G401 (cell line): ENCODE measurements around the gene AOC1. TPM values are rescaled to one million over a fixed set of nuclear protein-coding genes. Genes with fewer than 3 reads are reported as not detected.
"Not testable (repeated sequence)": the region's sequence is repeated elsewhere in the genome, so short reads cannot be mapped to it uniquely, and the experiment has no call there.

ENCODE experiments used
- DNase-seq: peaks from one replicate; pipeline ENCODE4 v3.0.0-alpha.2; 2015; ENCODE audit warnings: low spot score
- in situ Hi-C: cut with HindIII; loops from 2 replicates; pipeline ENCODE4 v1.10.0; 2016; ENCODE audit warnings: low sequenced_read_pairs, mixed read lengths
- total RNA-seq: library from RNA; depleted of rRNA; stranded (reverse); fragments of >200 nt; shearing (Covaris generic); gene quantifications from 2 replicates; pipeline ENCODE4 v1.2.3, GENCODE V29; 2014; rRNA removed

The AOC1 gene
- total RNA-seq, 1 experiment from 2014 or later: 0.92 TPM

- in situ Hi-C loops, DNase-seq: not testable (repeated sequence)
These were observed 58.1 kb downstream of the AOC1 start for GRCh38 chr7:150910305-150910995.

GRCh38 chr7:150910996-150911422, 58.7 kb downstream of the AOC1 start:
- in situ Hi-C loops: no loop called here
- no peak for DNase-seq

Other genes with a start within 250 kb of the AOC1 start
- gene GIMAP6, start 220.1 kb upstream of the AOC1 start, total RNA-seq: not detected in 2 replicates
- gene GIMAP2, start 166.8 kb upstream of the AOC1 start, total RNA-seq: not detected in 2 replicates
- gene GIMAP1, start 135.9 kb upstream of the AOC1 start, total RNA-seq: not detected in 2 replicates
- gene GIMAP5, start 115.1 kb upstream of the AOC1 start, total RNA-seq: not detected in 2 replicates
- gene TMEM176B, start 52.2 kb upstream of the AOC1 start, total RNA-seq: 1.8 and 7.8 TPM in 2 replicates
- gene TMEM176A, start 51.7 kb upstream of the AOC1 start, total RNA-seq: not detected in 2 replicates
- gene KCNH2, start 125.8 kb downstream of the AOC1 start, total RNA-seq: 10.8 and 11.5 TPM in 2 replicates
- 34.5 and 41.6 TPM in 2 replicates for gene NOS3, start 138.5 kb downstream of the AOC1 start, total RNA-seq
- 0.34 and 0.49 TPM in 2 replicates for gene ATG9B, start 172.0 kb downstream of the AOC1 start, total RNA-seq
- gene ABCB8, start 175.9 kb downstream of the AOC1 start, total RNA-seq: 34.0 and 57.0 TPM in 2 replicates
- gene ASIC3, start 196.0 kb downstream of the AOC1 start, total RNA-seq: not detected in 2 replicates
- gene CDK5, start 205.4 kb downstream of the AOC1 start, total RNA-seq: 18.5 and 25.3 TPM in 2 replicates
- 363 and 382 TPM in 2 replicates for gene SLC4A2, start 207.1 kb downstream of the AOC1 start, total RNA-seq
- gene FASTK, start 228.3 kb downstream of the AOC1 start, total RNA-seq: 57.2 and 62.9 TPM in 2 replicates
- gene TMUB1, start 231.0 kb downstream of the AOC1 start, total RNA-seq: 94.3 and 112 TPM in 2 replicates
- 49.4 and 51.9 TPM in 2 replicates for gene AGAP3, start 234.0 kb downstream of the AOC1 start, total RNA-seq